AG04450 (cell line): ENCODE results near the gene OSBPL6. TPM values are rescaled to one million over a fixed set of nuclear protein-coding genes. Genes with fewer than 3 reads are reported as not detected.
"Not testable (repeated sequence)": the region's sequence is repeated elsewhere in the genome, so short reads cannot be mapped to it uniquely, and the experiment has no call there.

Source experiments
- CTCF ChIA-PET: fragments of 300-600, 350-600 bp; formaldehyde crosslinking; extraction: SDS; loops from one replicate; lab custom pipeline; 2022; ENCODE audit warnings: antibody characterized with exemption, inconsistent platforms; lab: Charles Lee
- POLR2A ChIA-PET: fragments of 350-600 bp; formaldehyde crosslinking; extraction: SDS; loops from one replicate; lab custom pipeline; 2021; ENCODE audit warnings: antibody characterized with exemption, inconsistent platforms; lab: Yijun Ruan, JAX
- DNase-seq: peaks from one replicate; pipeline ENCODE4 v3.0.0-alpha.2; 2011; ENCODE audit warnings: low read depth, low spot score
- H3K27ac ChIP-seq: one replicate; pipeline ENCODE4 v1.5.1; 2012; ENCODE audit warnings: low read depth, low read length, control low read depth
- H3K27me3 ChIP-seq: one replicate; pipeline ENCODE4 v1.6.0; 2012; ENCODE audit warnings: low read length; ENCODE audit not compliant: control insufficient read depth, insufficient read depth
- H3K4me3 ChIP-seq: 2 replicates; pipeline ENCODE4 v1.5.1; 2011; ENCODE audit warnings: mild to moderate bottlenecking, low read depth, low read length, control low read depth
- H3K9me3 ChIP-seq: 2 replicates; pipeline ENCODE4 v1.5.1; 2012; ENCODE audit warnings: low read length; ENCODE audit not compliant: control insufficient read depth, insufficient read depth
- CTCF ChIP-seq: IDR thresholded peaks from 2 replicates; pipeline ENCODE4 v1.5.1; 2011; ENCODE audit warnings: low read depth, low read length, control low read depth, inconsistent platforms
- polyA plus RNA-seq: library from polyadenylated mRNA; depleted of rRNA; stranded (reverse); fragments of >200 nt; gene quantifications from 2 replicates; pipeline ENCODE4 v1.2.3, GENCODE V29; 2011

The OSBPL6 gene
- polyA plus RNA-seq, 1 experiment, result 5.0 TPM

- Histone ChIP-seq H3K27me3 (no peaks in the 10 kb centered on the region), H3K9me3 (no peaks in the 10 kb centered on the region), H3K4me3 (no peak overlapping the region), H3K27ac (no peak overlapping the region)
- no peak for TF ChIP-seq CTCF
- DNase-seq, result no peak
- ChIA-PET POLR2A (no interaction called here), CTCF (interaction anchor here (1.0 to 1.4 kb wide), 3 partner anchors 47 to 65 kb away, joined by 3 to 6 read pairs (median 4); no protein-coding TSS in a partner anchor)
Measured at GRCh38 chr2:178350051-178350450, 155.7 kb downstream of the OSBPL6 start.

- POLR2A ChIA-PET, H3K4me3 ChIP-seq, H3K27me3 ChIP-seq, CTCF ChIA-PET, DNase-seq, H3K9me3 ChIP-seq, H3K27ac ChIP-seq: not testable (repeated sequence)
Measured at GRCh38 chr2:178357704-178358103, 163.4 kb downstream of the OSBPL6 start.

GRCh38 chr2:178359192-178359912, 165.0 kb downstream of the OSBPL6 start:
- ChIA-PET POLR2A (no interaction called here), CTCF (interaction anchor here (0.6 to 1.3 kb wide), 4 partner anchors 12 to 56 kb away, joined by 3 to 4 read pairs (median 4); no protein-coding TSS in a partner anchor)
- Histone ChIP-seq H3K4me3 (no peak overlapping the region), H3K27me3 (no peaks in the 10 kb centered on the region), H3K27ac (no peak overlapping the region), H3K9me3 (no peaks in the 10 kb centered on the region)
- DNase-seq, result no peak
- no peak for TF ChIP-seq CTCF

- Histone ChIP-seq H3K4me3 (no peak overlapping the region), H3K9me3 (no peaks in the 10 kb centered on the region), H3K27me3 (no peaks in the 10 kb centered on the region), H3K27ac (no peak overlapping the region)
- TF ChIP-seq CTCF, result no peak
- no peak for DNase-seq
- POLR2A ChIA-PET, result no interaction called here
- CTCF ChIA-PET, result interaction anchor here (0.6 kb wide), 1 partner anchor 34 kb away, joined by 6 read pairs; no protein-coding TSS in a partner anchor
Measured at GRCh38 chr2:178361588-178361987, 167.3 kb downstream of the OSBPL6 start.

- TF ChIP-seq CTCF, result no peak
- Histone ChIP-seq H3K27me3 (no peaks in the 10 kb centered on the region), H3K4me3 (no peak overlapping the region), H3K27ac (no peak overlapping the region), H3K9me3 (no peaks in the 10 kb centered on the region)
- DNase-seq, result no peak
- POLR2A ChIA-PET, result no interaction called here
- CTCF ChIA-PET, result no interaction called here
Measured at GRCh38 chr2:178363252-178363651, 168.9 kb downstream of the OSBPL6 start.
